Skin epidermis (tissue), 12 donors: ENCODE data around the gene FAM98A.
A peak's percentile ranks its signal among the peaks of the same experiment; 100 is the strongest.

Experiments
- H3K27ac ChIP-seq, 21 experiments: fragments of 200-600 bp; sonication (generic) in 11 of 21; one replicate each; pipeline ENCODE4 v1.5.0; 2020; ENCODE audit warnings: mild to moderate bottlenecking in 3 of 21, inconsistent platforms in 2 of 21, moderate library complexity in 2 of 21
- H3K4me3 ChIP-seq, 7 experiments: fragments of 200-600 bp; sonication (generic) in 2 of 7; one replicate each; pipeline ENCODE4 v1.5.0; 2020; ENCODE audit warnings: inconsistent platforms in 2 of 7, mild to moderate bottlenecking in 2 of 7, moderate library complexity in 1 of 7

The FAM98A gene

GRCh38 chr2:33599943-33600192 is 769 bp upstream of the FAM98A start:
- Histone ChIP-seq H3K4me3 (peak overlapping the region; percentile 68 to 99 (median 96)), H3K27ac (peak overlapping the region in 18 of 21 experiments; percentile 37 to 92 (median 74))

- peak overlapping the region; percentile 54 to 95 (median 88) for H3K27ac ChIP-seq
- peak overlapping the region; percentile 68 to 99 (median 96) for H3K4me3 ChIP-seq
Measured at GRCh38 chr2:33598561-33599174, 431 bp downstream of the FAM98A start.

GRCh38 chr2:33597026-33597425 is 2.1 kb downstream of the FAM98A start:
- Histone ChIP-seq H3K4me3 (no peak overlapping the region), H3K27ac (no peak overlapping the region)

GRCh38 chr2:33595385-33595784 is 3.7 kb downstream of the FAM98A start:
- Histone ChIP-seq H3K4me3 (no peak overlapping the region), H3K27ac (no peak overlapping the region)

- no peak overlapping the region for H3K27ac ChIP-seq
Measured at GRCh38 chr2:33589444-33589843, 9.7 kb downstream of the FAM98A start.

GRCh38 chr2:33588232-33588631 is 10.9 kb downstream of the FAM98A start:
- H3K27ac ChIP-seq: no peak overlapping the region
- H3K4me3 ChIP-seq: no peak overlapping the region

More at GRCh38 chr2:33589444-33589843, 9.7 kb downstream of the FAM98A start:
- H3K4me3 ChIP-seq: no peak overlapping the region

GRCh38 chr2:33586766-33587165 is 12.3 kb downstream of the FAM98A start:
- no peak overlapping the region for H3K27ac ChIP-seq

GRCh38 chr2:33583194-33583938 is 15.7 kb downstream of the FAM98A start:
- no peak overlapping the region for H3K27ac ChIP-seq
- no peak overlapping the region for H3K4me3 ChIP-seq

More at GRCh38 chr2:33586766-33587165, 12.3 kb downstream of the FAM98A start:
- no peak overlapping the region for H3K4me3 ChIP-seq

GRCh38 chr2:33581872-33582271 is 17.2 kb downstream of the FAM98A start:
- H3K4me3 ChIP-seq: no peak overlapping the region
- H3K27ac ChIP-seq: no peak overlapping the region

- Histone ChIP-seq H3K4me3 (no peak overlapping the region), H3K27ac (no peak overlapping the region)
Measured at GRCh38 chr2:33579227-33579626, 19.9 kb downstream of the FAM98A start.

GRCh38 chr2:33577668-33578067 is 21.4 kb downstream of the FAM98A start:
- Histone ChIP-seq H3K4me3 (no peak overlapping the region), H3K27ac (no peak overlapping the region)

GRCh38 chr2:33577084-33577483 is 22.0 kb downstream of the FAM98A start:
- no peak overlapping the region for H3K27ac ChIP-seq
- no peak overlapping the region for H3K4me3 ChIP-seq

- Histone ChIP-seq H3K27ac (no peak overlapping the region), H3K4me3 (no peak overlapping the region)
Measured at GRCh38 chr2:33573657-33574056, 25.4 kb downstream of the FAM98A start.

- H3K27ac ChIP-seq: no peak overlapping the region
- H3K4me3 ChIP-seq: no peak overlapping the region
Measured at GRCh38 chr2:33570681-33571080, 28.4 kb downstream of the FAM98A start.

- Histone ChIP-seq H3K27ac (no peak overlapping the region), H3K4me3 (no peak overlapping the region)
Measured at GRCh38 chr2:33561872-33562271, 37.2 kb downstream of the FAM98A start.

- H3K4me3 ChIP-seq: no peak overlapping the region
- H3K27ac ChIP-seq: no peak overlapping the region
Measured at GRCh38 chr2:33560017-33560416, 39.1 kb downstream of the FAM98A start.

GRCh38 chr2:33559328-33559727 is 39.8 kb downstream of the FAM98A start:
- Histone ChIP-seq H3K27ac (peak overlapping the region in 2 of 21 experiments; percentile 8 to 47), H3K4me3 (no peak overlapping the region)

GRCh38 chr2:33555681-33556080 is 43.4 kb downstream of the FAM98A start:
- Histone ChIP-seq H3K4me3 (no peak overlapping the region), H3K27ac (peak overlapping the region in 6 of 21 experiments; percentile 4 to 70 (median 22))

- peak overlapping the region in 2 of 21 experiments; percentile 29 to 51 for H3K27ac ChIP-seq
- no peak overlapping the region for H3K4me3 ChIP-seq
Measured at GRCh38 chr2:33552758-33553461, 46.2 kb downstream of the FAM98A start.

- Histone ChIP-seq H3K4me3 (no peak overlapping the region), H3K27ac (no peak overlapping the region)
Measured at GRCh38 chr2:33550206-33550605, 48.9 kb downstream of the FAM98A start.

- no peak overlapping the region for H3K4me3 ChIP-seq
- no peak overlapping the region for H3K27ac ChIP-seq
Measured at GRCh38 chr2:33541243-33541642, 57.9 kb downstream of the FAM98A start.
